Endothelial cell of hepatic sinusoid (primary cell): Measurements from ENCODE around the gene RUNX3.

Experiments used
- in situ Hi-C: cut with HindIII; loops from 2 replicates; pipeline ENCODE4 v1.10.0; 2017; ENCODE audit warnings: low sequenced_read_pairs

The RUNX3 gene

GRCh38 chr1:24963943-24964693 lies 34.0 kb upstream of the RUNX3 start:
- in situ Hi-C loops: no loop called here

- in situ Hi-C loops: no loop called here
Observed at GRCh38 chr1:24963099-24963872, 33.2 kb upstream of the RUNX3 start.

- in situ Hi-C loops: no loop called here
Observed at GRCh38 chr1:24961961-24962861, 32.1 kb upstream of the RUNX3 start.

- in situ Hi-C loops: no loop called here
Observed at GRCh38 chr1:24961334-24961733, 31.3 kb upstream of the RUNX3 start.

- in situ Hi-C loops: no loop called here
Observed at GRCh38 chr1:24960071-24960801, 30.2 kb upstream of the RUNX3 start.

- in situ Hi-C loops: no loop called here
Observed at GRCh38 chr1:24959623-24959975, 29.5 kb upstream of the RUNX3 start.

- in situ Hi-C loops: no loop called here
Observed at GRCh38 chr1:24958766-24959622, 28.9 kb upstream of the RUNX3 start.

GRCh38 chr1:24957808-24958752 lies 28.0 kb upstream of the RUNX3 start:
- in situ Hi-C loops: no loop called here

- in situ Hi-C loops: no loop called here
Observed at GRCh38 chr1:24957016-24957807, 27.1 kb upstream of the RUNX3 start.

GRCh38 chr1:24955779-24956365 lies 25.8 kb upstream of the RUNX3 start:
- in situ Hi-C loops: no loop called here

GRCh38 chr1:24955161-24955560 lies 25.1 kb upstream of the RUNX3 start:
- in situ Hi-C loops: no loop called here

GRCh38 chr1:24954631-24955030 lies 24.6 kb upstream of the RUNX3 start:
- in situ Hi-C loops: no loop called here

- in situ Hi-C loops: no loop called here
Observed at GRCh38 chr1:24954022-24954421, 23.9 kb upstream of the RUNX3 start.

- in situ Hi-C loops: no loop called here
Observed at GRCh38 chr1:24952413-24952841, 22.4 kb upstream of the RUNX3 start.

- in situ Hi-C loops: no loop called here
Observed at GRCh38 chr1:24951810-24952412, 21.8 kb upstream of the RUNX3 start.

- in situ Hi-C loops: no loop called here
Observed at GRCh38 chr1:24951337-24951736, 21.3 kb upstream of the RUNX3 start.

GRCh38 chr1:24949331-24949881 lies 19.3 kb upstream of the RUNX3 start:
- in situ Hi-C loops: loop anchor here (25.0 kb wide), 1 partner anchor 263 kb away; no protein-coding TSS in a partner anchor
